ENCODE results near the gene DDI2.
A peak's percentile ranks its signal among the peaks of the same experiment; 100 is the strongest.
"Not testable (repeated sequence)": the region's sequence is repeated elsewhere in the genome, so short reads cannot be mapped to it uniquely, and the experiment has no call there.

DDI2 gene

DNA sequence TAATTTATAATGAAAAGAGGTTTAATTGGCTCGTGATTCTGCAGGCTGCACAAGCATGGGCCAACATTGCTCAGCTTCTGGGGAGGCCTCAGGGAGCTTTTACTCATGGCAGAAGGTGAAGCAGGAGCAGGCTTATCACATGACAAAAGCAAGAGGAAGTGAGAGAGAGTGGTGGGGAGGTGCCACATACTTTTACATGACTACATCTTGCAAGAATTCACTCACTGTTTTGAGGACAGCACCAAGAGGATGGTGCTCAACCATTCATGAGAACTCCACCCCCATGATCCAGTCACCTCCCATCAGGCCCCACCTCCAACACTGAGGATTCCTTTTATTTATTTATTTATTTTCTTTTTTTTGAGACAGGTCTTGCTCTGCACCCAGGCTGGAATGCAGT is 61.3 kb downstream of the DDI2 start:
- DNase-seq (ENCODE audit: low spot score) = no peak

GRCh38 chr1:15680131-15680530 is 62.9 kb downstream of the DDI2 start:
- DNase-seq (ENCODE audit: low spot score) = no peak

GRCh38 chr1:15680561-15681348 is 63.5 kb downstream of the DDI2 start:
- no peak for DNase-seq (ENCODE audit: low spot score)

- DNase-seq (ENCODE audit: low spot score) = no peak
Measured at GRCh38 chr1:15681349-15682292, 64.4 kb downstream of the DDI2 start.

- DNase-seq (ENCODE audit: low spot score) = no peak
Measured at GRCh38 chr1:15682936-15683341, 65.7 kb downstream of the DDI2 start.

GRCh38 chr1:15683345-15684039 is 66.2 kb downstream of the DDI2 start:
- no peak for DNase-seq (ENCODE audit: low spot score)

DNA sequence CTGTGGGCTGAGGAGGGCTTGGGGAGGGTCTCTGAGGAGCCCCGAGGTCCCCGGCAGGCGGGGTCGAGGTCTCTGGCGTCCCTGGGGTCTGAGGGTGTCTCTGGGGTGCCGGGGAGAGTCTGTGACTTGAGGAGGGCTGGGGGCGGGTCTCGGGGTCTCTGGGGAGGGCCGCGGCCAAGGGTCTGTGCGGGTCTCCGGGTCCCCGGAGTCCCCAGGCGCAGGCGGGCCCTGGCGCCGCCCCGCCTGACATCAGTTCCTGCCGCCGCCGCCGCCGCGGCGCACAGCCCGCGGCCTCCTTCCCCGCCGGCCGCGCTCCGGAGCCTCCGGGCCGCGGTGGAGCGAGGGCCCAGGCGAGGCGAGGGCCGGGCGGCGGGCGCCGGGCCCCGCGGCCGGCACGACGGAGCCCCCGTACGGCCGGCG is 66.8 kb downstream of the DDI2 start, which contains the start of gene PLEKHM2:
TSS of gene PLEKHM2 (plus strand) at position 279 of the 420 bp plus-strand sequence. CDS start 239 bp downstream, outside the sequence.
- peak; percentile 89 for DNase-seq (ENCODE audit: low spot score)

DNA sequence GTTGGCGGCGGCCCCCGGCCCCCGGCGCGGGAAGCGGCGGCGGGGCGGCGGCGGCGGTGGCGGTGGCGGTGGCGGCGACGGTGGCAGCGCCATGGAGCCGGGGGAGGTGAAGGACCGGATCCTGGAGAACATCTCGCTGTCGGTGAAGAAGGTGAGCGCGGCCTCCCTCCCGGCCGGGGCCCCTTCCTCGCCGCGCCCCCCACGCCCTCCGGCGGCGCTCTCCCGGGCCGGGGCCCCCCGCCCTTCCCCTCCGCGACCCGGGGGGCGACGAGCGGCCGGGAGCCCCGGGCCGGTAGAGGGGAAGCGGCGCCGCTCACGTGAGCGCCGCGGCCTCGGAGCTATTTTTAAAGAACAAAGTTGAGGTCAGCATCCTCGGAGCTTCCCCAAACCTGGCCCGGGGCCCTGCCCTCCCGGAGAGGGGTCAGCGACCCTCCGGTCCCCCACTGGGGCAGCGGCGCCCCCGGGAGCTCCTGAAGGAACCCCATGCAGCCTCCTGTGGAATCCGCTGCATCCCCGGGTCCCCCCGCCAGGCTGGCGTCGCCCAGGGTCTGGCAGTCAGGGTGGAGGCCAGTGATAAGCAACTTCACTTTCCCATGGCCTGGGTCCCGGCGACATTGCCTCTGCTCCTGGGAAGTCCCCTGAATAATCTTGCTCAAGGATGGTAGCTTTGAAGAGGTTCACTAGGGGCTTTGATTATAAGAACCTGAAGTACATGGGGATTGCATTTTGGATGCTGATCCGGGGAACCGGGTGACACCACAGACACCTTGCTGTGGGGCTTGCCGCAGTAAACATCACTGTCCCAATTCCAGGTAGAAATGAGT is 67.4 kb downstream of the DDI2 start:
- DNase-seq (ENCODE audit: low spot score) = peak; percentile 76

DNA sequence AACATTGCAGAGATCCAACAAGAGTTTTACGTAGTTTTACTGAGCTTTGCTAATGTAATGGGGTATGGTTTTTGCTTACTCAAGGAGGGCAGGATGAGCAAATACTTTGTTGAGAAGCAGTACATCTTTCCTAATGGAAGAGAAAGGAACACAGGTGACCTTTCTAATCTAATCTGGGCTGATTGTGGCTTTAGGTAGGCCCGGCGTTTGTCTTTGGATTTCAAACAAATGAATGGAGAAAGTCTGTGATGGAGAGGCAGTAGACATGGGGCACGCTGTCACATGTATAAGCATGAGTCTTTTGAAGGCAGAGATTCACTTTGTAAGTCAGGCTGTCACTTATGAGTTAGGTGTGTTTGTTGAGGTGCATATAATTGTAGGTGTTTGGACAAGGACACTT is 68.6 kb downstream of the DDI2 start:
- no peak for DNase-seq (ENCODE audit: low spot score)

DNA sequence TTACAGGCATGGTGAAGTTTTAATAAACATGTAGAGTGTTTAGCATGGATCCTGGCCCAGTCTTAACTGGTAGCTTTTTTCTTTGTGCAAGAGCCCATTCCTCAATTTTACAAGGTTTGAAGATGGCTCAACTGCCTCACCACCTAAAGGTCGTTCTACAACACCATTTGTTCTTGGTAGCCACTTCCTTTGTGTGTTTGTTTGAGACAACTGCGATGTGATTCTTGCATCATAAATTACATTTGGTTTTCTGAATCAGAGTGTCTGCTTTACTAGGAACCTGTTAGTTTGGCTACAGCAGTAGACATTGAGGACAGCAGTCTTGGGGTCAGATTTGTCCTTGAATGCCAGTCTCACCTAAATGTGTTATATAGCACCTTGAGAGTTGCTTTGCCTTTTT is 70.2 kb downstream of the DDI2 start:
- DNase-seq (ENCODE audit: low spot score) = no peak

DNA sequence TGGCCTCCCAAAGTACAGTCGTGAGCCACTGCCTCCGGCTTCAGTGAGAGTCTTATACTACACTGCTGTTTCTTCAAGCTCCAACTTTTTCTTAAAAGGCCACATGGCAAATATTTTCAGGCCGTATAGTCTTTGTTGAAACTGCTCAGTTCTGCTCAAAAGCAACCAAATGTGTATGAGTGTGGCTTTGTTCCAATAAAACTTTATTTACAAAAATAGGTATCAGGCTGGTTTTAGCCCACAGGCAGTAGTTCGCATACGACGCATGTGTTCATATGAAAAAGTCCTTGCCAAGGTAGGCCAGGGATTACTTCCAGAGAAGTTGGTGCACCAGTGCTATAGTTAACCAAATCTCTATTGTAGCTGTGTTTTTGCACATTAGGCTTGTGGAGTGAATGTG is 73.1 kb downstream of the DDI2 start:
- no peak for DNase-seq (ENCODE audit: low spot score)

DNA sequence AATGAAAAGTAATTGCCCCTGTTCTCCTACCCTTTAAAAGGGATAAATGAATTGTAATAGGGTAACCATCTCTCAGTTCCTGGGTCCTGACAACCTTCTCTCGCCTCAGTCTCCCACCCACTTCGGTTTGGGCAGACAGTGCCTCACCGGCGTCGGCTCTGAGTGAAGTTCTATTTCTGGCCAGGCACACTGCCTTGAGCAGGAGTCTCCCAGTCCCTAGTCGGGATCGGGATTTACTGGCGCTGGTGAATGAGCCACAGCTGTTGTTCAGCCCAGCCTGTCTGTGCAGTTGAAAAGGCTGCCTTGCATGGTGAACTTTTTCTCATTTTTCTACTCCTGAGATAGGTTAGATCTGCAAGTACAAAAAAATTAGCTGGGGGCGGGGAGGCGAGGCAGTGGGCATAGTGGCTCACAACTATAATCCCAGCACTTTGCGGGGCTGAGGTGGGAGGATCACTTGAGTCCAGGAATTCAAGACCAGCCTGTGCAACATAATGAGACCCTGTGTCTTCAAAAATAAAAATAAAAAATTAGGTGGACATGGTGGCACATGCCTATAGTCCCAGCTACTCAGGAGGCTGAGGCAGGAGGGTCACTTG is 74.3 kb downstream of the DDI2 start:
- no peak for DNase-seq (ENCODE audit: low spot score)

GRCh38 chr1:15692121-15692682 is 74.9 kb downstream of the DDI2 start:
- no peak for DNase-seq (ENCODE audit: low spot score)

DNA sequence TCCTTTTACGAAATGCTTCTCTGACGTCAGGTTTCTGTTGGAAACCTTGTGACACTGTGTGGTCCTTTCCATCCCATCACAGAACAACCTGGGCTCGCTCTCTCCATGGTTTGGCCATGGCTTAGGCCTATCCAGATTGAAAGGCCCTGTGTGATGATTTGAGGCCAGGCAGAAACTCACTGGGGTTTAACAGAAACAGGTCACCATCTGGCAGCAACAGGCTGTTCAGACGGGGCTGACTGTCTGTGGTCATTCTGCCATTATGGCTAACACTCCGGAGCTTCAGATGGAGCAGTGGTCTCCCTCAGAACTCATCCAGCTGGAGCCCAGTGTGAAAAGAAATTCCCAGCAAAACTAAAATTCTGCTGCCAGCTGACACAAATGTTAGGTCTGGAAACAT is 76.1 kb downstream of the DDI2 start:
- no peak for DNase-seq (ENCODE audit: low spot score)

DNA sequence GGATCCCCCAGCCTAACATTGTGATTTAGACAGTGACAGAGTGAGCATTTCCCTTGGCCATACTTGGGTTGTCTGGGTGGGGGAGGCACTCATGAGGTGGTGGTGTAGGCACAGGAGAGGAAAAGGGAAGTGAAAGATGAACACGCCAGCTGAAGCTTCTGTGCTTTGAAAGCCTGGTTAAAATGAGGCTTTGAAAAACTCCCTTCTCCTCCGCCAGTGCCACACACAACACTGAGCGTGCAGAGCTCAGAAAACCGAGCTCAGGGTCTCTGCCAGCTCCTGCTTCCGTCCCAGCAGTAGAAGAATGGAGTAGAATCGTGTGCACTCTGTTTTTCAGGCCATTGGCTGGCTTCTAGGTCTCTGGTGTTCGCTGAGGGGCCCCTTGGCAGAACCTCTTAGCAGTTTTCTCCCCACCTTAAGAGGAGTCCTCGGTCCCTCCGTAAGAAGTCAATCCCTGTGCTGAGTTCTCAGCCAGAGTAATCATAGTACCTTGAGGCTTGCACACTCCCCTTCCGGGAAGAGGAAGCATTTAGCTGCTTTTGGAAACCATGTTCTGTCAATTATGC is 79.8 kb downstream of the DDI2 start:
- no peak for DNase-seq (ENCODE audit: low spot score)

GRCh38 chr1:15698201-15698600 is 80.9 kb downstream of the DDI2 start:
- no peak for DNase-seq (ENCODE audit: low spot score)

- DNase-seq (ENCODE audit: low spot score) = not testable (repeated sequence)
Measured at GRCh38 chr1:15699321-15699720, 82.1 kb downstream of the DDI2 start.

DNA sequence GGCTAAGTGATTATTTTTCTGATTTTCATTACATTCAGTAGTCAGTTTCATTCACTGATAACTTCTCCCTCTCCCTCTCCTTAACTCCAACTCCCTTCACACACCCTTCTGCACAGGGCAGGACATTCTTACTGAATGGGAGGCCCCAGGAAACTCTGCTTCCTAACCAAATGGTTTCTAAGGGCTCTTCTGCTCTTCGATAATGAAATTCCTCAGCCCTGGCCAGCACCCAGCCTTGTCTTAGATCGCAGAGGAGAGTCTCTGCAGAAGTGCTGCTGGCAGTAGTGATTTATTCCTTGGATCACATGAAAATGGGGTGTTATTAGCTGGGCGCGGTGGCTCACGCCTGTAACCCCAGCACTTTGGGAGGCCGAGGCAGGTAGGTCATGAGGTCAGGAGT is 83.2 kb downstream of the DDI2 start:
- DNase-seq (ENCODE audit: low spot score) = no peak

- DNase-seq (ENCODE audit: low spot score) = no peak
Measured at GRCh38 chr1:15701784-15702183, 84.5 kb downstream of the DDI2 start.

All from D341Med (cell line).